ENCODE results near the gene HNF1B.

- no peak for TF ChIP-seq EZH2 (optimal IDR thresholded peaks at IDR 0.05; ENCODE audit: low read depth, low read length)
- TF ChIP-seq CTCF (IDR thresholded peaks at IDR 0.05; ENCODE audit: low read length), result no peak
Observed at GRCh38 chr17:37732316-37732715, 12.5 kb downstream of the HNF1B start.
